ENCODE results near the gene ANKRD18A. TPM values are rescaled to one million over a fixed set of nuclear protein-coding genes. Genes with fewer than 3 reads are reported as not detected.

Gene ANKRD18A
- total RNA-seq, 1 experiment from 2014 or later = 14.4 TPM

DNA sequence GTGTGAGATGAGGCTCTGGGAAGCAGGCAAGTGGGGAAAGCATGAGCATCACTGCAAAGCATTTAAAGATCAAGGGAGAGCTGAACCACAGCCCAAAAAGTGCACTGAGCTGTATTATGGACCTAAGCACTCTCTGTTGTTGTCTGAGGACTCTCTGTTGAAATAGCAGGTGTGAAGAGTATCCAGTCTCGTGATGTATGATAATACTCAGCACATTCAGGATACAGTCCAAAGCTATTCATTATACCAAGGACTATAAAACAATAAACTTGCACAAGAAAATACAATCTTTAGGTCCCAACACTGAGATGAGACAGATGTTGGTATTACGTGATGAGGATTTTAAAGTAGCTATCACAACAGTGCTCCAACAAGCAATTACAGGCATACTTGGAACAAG lies 98.6 kb downstream of the ANKRD18A start:
- DNase-seq = no peak
- Histone ChIP-seq H3K14ac (ENCODE audit: insufficient read depth, low read length) (no peak overlapping the region), H3K23ac (ENCODE audit: insufficient read length, low read depth, low read length) (no peak overlapping the region), H2BK120ac (ENCODE audit: low read depth, low read length, poor library complexity, severe bottlenecking) (no peak overlapping the region), H2BK20ac (ENCODE audit: low read depth, low read length, poor library complexity, severe bottlenecking) (no peak overlapping the region), H3K9ac (ENCODE audit: extremely low read depth, insufficient read length, low read length) (no peak overlapping the region), H2AFZ (ENCODE audit: low read length) (no peak overlapping the region), H2BK12ac (ENCODE audit: insufficient read length, low read depth, low read length) (no peak overlapping the region), H4K20me1 (ENCODE audit: control insufficient read depth, insufficient read depth, insufficient read length) (no peaks in the 10 kb centered on the region), H3K9me3 (ENCODE audit: control insufficient read depth, low read depth, low read length) (no peaks in the 10 kb centered on the region), H3K79me2 (ENCODE audit: insufficient read depth, low read length) (no peaks in the 10 kb centered on the region), H4K91ac (ENCODE audit: insufficient read length, low read depth, low read length) (no peak overlapping the region), H2AK5ac (ENCODE audit: insufficient read length, low read length) (no peak overlapping the region), H3K23me2 (ENCODE audit: insufficient read length, low read depth, low read length, poor library complexity, severe bottlenecking) (no peaks in the 10 kb centered on the region), H3T11ph (ENCODE audit: low read length) (no peak overlapping the region), H3K18ac (ENCODE audit: insufficient read length, low read depth, low read length) (no peak overlapping the region), H3K4me2 (ENCODE audit: insufficient read depth, insufficient read length, low read length) (no peak overlapping the region), H3K4ac (ENCODE audit: low read depth, low read length) (no peak overlapping the region), H4K8ac (replicated peaks; ENCODE audit: insufficient read length, low read depth, low read length) (no peak overlapping the region), H2BK5ac (ENCODE audit: insufficient read length, low read length) (no peak overlapping the region), H2BK15ac (ENCODE audit: low read depth, low read length) (no peak overlapping the region), H3K56ac (ENCODE audit: insufficient read length, low read depth, low read length) (no peak overlapping the region), H3K79me1 (ENCODE audit: insufficient read depth, low read depth, low read length, poor library complexity, severe bottlenecking) (no peaks in the 10 kb centered on the region), H4K5ac (ENCODE audit: insufficient read length, low read depth, low read length) (no peak overlapping the region), H3K27ac (ENCODE audit: insufficient read length, low read depth, low read length) (no peak overlapping the region), H3K27me3 (ENCODE audit: insufficient read depth, low read length) (no peaks in the 10 kb centered on the region), H3K4me1 (ENCODE audit: insufficient read depth, low read length) (no peaks in the 10 kb centered on the region)
- H3K4me1 Mint-ChIP-seq = peaks cover 3 to 9% of the 10 kb centered on the region in 2 experiments
- peak overlapping the region in 1 of 3 experiments; percentile 57; a peak in 3 of 7 replicates for H3K27ac Mint-ChIP-seq
- no peaks in the 10 kb centered on the region for H3K36me3 Mint-ChIP-seq (ENCODE audit: insufficient read depth in 1 of 3, low read depth in 3 of 3)
- WGBS (ENCODE audit: extremely low coverage, insufficient read length, low lambda C conversion rate) = no CpG with 5 or more reads among the region's 2 CpGs
- no peak overlapping the region for H3K4me3 Mint-ChIP-seq
- TF ChIP-seq, protein P1, sequence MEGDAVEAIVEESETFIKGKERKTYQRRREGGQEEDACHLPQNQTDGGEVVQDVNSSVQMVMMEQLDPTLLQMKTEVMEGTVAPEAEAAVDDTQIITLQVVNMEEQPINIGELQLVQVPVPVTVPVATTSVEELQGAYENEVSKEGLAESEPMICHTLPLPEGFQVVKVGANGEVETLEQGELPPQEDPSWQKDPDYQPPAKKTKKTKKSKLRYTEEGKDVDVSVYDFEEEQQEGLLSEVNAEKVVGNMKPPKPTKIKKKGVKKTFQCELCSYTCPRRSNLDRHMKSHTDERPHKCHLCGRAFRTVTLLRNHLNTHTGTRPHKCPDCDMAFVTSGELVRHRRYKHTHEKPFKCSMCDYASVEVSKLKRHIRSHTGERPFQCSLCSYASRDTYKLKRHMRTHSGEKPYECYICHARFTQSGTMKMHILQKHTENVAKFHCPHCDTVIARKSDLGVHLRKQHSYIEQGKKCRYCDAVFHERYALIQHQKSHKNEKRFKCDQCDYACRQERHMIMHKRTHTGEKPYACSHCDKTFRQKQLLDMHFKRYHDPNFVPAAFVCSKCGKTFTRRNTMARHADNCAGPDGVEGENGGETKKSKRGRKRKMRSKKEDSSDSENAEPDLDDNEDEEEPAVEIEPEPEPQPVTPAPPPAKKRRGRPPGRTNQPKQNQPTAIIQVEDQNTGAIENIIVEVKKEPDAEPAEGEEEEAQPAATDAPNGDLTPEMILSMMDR (conservative IDR thresholded peaks at IDR 0.05) = no peak
- no peaks in the 10 kb centered on the region for H3K27me3 Mint-ChIP-seq (ENCODE audit: low read depth)
- H3K9me3 Mint-ChIP-seq = no peaks in the 10 kb centered on the region

Other genes with a start within 250 kb of the ANKRD18A start
- gene ALDH1B1, start 227.9 kb downstream of the ANKRD18A start, total RNA-seq (2021) = 49.6 and 51.5 TPM in 2 replicates
- 37.7 and 37.9 TPM in 2 replicates for gene IGFBPL1, start 196.1 kb downstream of the ANKRD18A start, total RNA-seq (2021)
- not detected in 2 replicates for gene FAM240B, start 99.5 kb upstream of the ANKRD18A start, total RNA-seq (2021)

Data from H9 (cell line).